Ishikawa (cell line): ENCODE data around the gene MAST4.

Source experiments
- NFIC ChIP-seq: IDR thresholded peaks from 2 replicates; pipeline ENCODE4 v1.6.1; 2012
- RAD21 ChIP-seq: IDR thresholded peaks from 2 replicates; pipeline ENCODE4 v1.6.1; 2012; ENCODE audit warnings: low read depth

GRCh38 chr5:67120032-67120431 lies 523.8 kb downstream of the MAST4 start:
- TF ChIP-seq RAD21 (no peak), NFIC (no peak)
